ENCODE measurements around the gene EIF4E1B. TPM values are rescaled to one million over a fixed set of nuclear protein-coding genes. Genes with fewer than 3 reads are reported as not detected.

EIF4E1B gene
- total RNA-seq, 4 donors from 2014 or later = not detected

GRCh38 chr5:176624142-176624541 lies 6.3 kb upstream of the EIF4E1B start:
- 75 to 82% methylated on average over 4 of the region's 4 CpGs for WGBS, 2 donors
- Histone ChIP-seq H3K27ac (no peak overlapping the region), H3K4me3 (no peak overlapping the region), H3K9me3 (no peaks in the 10 kb centered on the region), H3K27me3 (peaks cover 0 to 98% of the 10 kb centered on the region in 2 donors), H3K36me3 (no peaks in the 10 kb centered on the region), H3K4me1 (peaks cover 0 to 19% (median 9%) of the 10 kb centered on the region in 4 donors)
- TF ChIP-seq EP300 (IDR thresholded peaks at IDR 0.05) = no peak
- TF ChIP-seq, protein P1, sequence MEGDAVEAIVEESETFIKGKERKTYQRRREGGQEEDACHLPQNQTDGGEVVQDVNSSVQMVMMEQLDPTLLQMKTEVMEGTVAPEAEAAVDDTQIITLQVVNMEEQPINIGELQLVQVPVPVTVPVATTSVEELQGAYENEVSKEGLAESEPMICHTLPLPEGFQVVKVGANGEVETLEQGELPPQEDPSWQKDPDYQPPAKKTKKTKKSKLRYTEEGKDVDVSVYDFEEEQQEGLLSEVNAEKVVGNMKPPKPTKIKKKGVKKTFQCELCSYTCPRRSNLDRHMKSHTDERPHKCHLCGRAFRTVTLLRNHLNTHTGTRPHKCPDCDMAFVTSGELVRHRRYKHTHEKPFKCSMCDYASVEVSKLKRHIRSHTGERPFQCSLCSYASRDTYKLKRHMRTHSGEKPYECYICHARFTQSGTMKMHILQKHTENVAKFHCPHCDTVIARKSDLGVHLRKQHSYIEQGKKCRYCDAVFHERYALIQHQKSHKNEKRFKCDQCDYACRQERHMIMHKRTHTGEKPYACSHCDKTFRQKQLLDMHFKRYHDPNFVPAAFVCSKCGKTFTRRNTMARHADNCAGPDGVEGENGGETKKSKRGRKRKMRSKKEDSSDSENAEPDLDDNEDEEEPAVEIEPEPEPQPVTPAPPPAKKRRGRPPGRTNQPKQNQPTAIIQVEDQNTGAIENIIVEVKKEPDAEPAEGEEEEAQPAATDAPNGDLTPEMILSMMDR (IDR thresholded peaks at IDR 0.05) = no peak
- no peak for TF ChIP-seq POLR2A (IDR thresholded peaks at IDR 0.05)
- DNase-seq (ENCODE audit: low spot score in 2 of 2) = no peak

- 42 to 63% methylated on average over 9 of the region's 9 CpGs for WGBS, 2 donors
- Histone ChIP-seq H3K4me1 (peaks cover 0 to 19% (median 6%) of the 10 kb centered on the region in 4 donors), H3K36me3 (no peaks in the 10 kb centered on the region), H3K27me3 (peaks cover 0 to 98% of the 10 kb centered on the region in 2 donors), H3K27ac (no peak overlapping the region), H3K9me3 (no peaks in the 10 kb centered on the region), H3K4me3 (no peak overlapping the region)
- DNase-seq (ENCODE audit: low spot score in 2 of 2) = no peak
- TF ChIP-seq, protein P1 (IDR thresholded peaks at IDR 0.05) = no peak
- TF ChIP-seq EP300 (IDR thresholded peaks at IDR 0.05) (no peak), POLR2A (IDR thresholded peaks at IDR 0.05) (no peak)
Observed at GRCh38 chr5:176624938-176625337, 5.5 kb upstream of the EIF4E1B start.

- peaks cover 0 to 19% (median 5%) of the 10 kb centered on the region in 4 donors for H3K4me1 ChIP-seq
- DNase-seq (ENCODE audit: low spot score in 2 of 2) = no peak
- H3K36me3 ChIP-seq = no peaks in the 10 kb centered on the region
- H3K4me3 ChIP-seq = no peak overlapping the region
- H3K27ac ChIP-seq = no peak overlapping the region
- 69 to 70% methylated on average over 2 of the region's 2 CpGs for WGBS, 2 donors
- TF ChIP-seq POLR2A (IDR thresholded peaks at IDR 0.05) (no peak), EP300 (IDR thresholded peaks at IDR 0.05) (no peak)
- TF ChIP-seq, protein P1 (IDR thresholded peaks at IDR 0.05) = no peak
- peaks cover 0 to 96% of the 10 kb centered on the region in 2 donors for H3K27me3 ChIP-seq
- no peaks in the 10 kb centered on the region for H3K9me3 ChIP-seq
Observed at GRCh38 chr5:176625512-176625911, 5.0 kb upstream of the EIF4E1B start.

GRCh38 chr5:176625966-176626875 lies 4.3 kb upstream of the EIF4E1B start:
- no peak overlapping the region for H3K27ac ChIP-seq
- no peak for DNase-seq (ENCODE audit: low spot score in 2 of 2)
- TF ChIP-seq POLR2A (IDR thresholded peaks at IDR 0.05) = no peak
- TF ChIP-seq EP300 (IDR thresholded peaks at IDR 0.05) = no peak
- TF ChIP-seq, protein P1 (IDR thresholded peaks at IDR 0.05) = no peak
- no peaks in the 10 kb centered on the region for H3K9me3 ChIP-seq
- peaks cover 0 to 96% of the 10 kb centered on the region in 2 donors for H3K27me3 ChIP-seq
- 44 to 45% methylated on average over 22 to 25 of the region's 25 CpGs for WGBS, 2 donors
- no peaks in the 10 kb centered on the region for H3K36me3 ChIP-seq
- H3K4me1 ChIP-seq = peaks cover 0 to 20% (median 6%) of the 10 kb centered on the region in 4 donors
- no peak overlapping the region for H3K4me3 ChIP-seq

DNA sequence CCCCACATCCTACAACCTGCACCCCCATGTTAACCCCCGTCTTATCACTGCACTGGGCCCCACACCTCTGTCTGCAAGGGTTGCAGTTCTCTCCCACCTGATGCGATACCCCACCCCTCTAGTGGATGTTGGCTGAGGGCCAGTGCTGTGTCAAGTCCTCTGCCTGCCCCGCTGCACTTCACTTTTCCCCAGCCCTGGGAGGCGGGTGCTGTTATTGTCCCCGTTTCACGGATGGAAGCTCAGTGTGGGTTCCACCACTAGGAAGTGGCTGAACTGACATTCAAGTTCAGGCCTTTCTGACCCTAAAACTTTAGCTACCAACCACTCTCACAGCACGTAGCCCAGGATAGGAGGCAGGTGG lies 3.6 kb upstream of the EIF4E1B start:
- Histone ChIP-seq H3K27ac (no peak overlapping the region), H3K27me3 (peaks cover 0 to 96% of the 10 kb centered on the region in 2 donors), H3K9me3 (no peaks in the 10 kb centered on the region), H3K4me1 (peaks cover 0 to 20% (median 6%) of the 10 kb centered on the region in 4 donors), H3K36me3 (no peaks in the 10 kb centered on the region), H3K4me3 (no peak overlapping the region)
- no peak for DNase-seq (ENCODE audit: low spot score in 2 of 2)
- TF ChIP-seq EP300 (IDR thresholded peaks at IDR 0.05) (no peak), POLR2A (IDR thresholded peaks at IDR 0.05) (no peak)
- TF ChIP-seq, protein P1 (IDR thresholded peaks at IDR 0.05) = no peak
- 50% methylated on average over 7 of the region's 7 CpGs for WGBS, 2 donors

Data from tibial nerve (tissue), 4 donors.